Retinal pigment epithelial cell (primary cell): Measurements from ENCODE around the gene MYO1E.

Experiments used
- DNase-seq: peaks from one replicate; pipeline ENCODE4 v3.0.0-alpha.2; 2010; ENCODE audit warnings: low read depth
- H3K4me3 ChIP-seq: 2 replicates; pipeline ENCODE4 v1.5.1; 2011; ENCODE audit warnings: mild to moderate bottlenecking, low read length, control low read depth, moderate library complexity
- TF ChIP-seq, protein P1 (sequence below): conservative IDR thresholded peaks from 2 replicates; pipeline ENCODE4 v1.5.1; 2011; ENCODE audit warnings: low read depth, low read length, control low read depth, inconsistent platforms

MYO1E gene

DNA sequence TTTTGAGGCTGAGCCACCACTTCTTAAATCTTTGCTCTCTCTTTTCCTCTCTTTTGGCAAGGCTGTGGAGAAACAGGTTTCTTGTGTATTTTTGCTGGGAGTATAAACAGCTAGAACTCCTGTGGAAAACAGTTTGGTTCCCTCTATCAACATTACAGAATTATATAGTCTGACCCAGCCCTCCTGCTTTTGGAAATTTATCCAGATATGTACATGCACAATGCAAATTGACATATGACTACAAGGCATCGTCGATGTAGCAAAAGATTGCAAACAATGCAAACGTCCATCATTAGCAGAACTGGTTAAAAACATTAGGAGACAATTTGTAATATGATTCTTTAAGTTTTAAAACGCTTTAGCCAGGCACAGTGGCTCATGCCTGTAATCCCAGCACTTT, 12.5 kb upstream of the MYO1E start:
- TF ChIP-seq, protein P1, sequence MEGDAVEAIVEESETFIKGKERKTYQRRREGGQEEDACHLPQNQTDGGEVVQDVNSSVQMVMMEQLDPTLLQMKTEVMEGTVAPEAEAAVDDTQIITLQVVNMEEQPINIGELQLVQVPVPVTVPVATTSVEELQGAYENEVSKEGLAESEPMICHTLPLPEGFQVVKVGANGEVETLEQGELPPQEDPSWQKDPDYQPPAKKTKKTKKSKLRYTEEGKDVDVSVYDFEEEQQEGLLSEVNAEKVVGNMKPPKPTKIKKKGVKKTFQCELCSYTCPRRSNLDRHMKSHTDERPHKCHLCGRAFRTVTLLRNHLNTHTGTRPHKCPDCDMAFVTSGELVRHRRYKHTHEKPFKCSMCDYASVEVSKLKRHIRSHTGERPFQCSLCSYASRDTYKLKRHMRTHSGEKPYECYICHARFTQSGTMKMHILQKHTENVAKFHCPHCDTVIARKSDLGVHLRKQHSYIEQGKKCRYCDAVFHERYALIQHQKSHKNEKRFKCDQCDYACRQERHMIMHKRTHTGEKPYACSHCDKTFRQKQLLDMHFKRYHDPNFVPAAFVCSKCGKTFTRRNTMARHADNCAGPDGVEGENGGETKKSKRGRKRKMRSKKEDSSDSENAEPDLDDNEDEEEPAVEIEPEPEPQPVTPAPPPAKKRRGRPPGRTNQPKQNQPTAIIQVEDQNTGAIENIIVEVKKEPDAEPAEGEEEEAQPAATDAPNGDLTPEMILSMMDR = no peak
- DNase-seq = no peak
- no peak overlapping the region for H3K4me3 ChIP-seq

DNA sequence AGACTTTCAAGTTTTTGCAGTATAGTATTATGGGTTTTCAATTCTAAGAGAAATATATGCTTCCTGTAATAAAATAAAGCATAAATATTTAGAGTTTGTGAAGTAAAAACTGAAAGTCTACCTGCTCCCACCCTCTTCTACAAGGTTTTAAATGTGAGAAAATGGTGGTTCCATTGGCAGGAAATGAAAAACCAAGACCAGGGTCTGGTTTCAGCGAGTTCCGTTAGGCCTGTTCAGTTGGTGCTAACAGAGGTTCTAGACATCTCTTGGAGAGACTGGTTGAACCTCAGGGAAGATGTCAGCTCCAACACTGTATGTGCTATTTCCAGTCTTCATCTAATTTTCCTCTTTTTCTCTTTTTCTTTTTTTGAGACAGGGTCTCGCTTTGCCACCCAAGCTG, 11.8 kb upstream of the MYO1E start:
- no peak overlapping the region for H3K4me3 ChIP-seq
- TF ChIP-seq, protein P1 = no peak
- no peak for DNase-seq

DNA sequence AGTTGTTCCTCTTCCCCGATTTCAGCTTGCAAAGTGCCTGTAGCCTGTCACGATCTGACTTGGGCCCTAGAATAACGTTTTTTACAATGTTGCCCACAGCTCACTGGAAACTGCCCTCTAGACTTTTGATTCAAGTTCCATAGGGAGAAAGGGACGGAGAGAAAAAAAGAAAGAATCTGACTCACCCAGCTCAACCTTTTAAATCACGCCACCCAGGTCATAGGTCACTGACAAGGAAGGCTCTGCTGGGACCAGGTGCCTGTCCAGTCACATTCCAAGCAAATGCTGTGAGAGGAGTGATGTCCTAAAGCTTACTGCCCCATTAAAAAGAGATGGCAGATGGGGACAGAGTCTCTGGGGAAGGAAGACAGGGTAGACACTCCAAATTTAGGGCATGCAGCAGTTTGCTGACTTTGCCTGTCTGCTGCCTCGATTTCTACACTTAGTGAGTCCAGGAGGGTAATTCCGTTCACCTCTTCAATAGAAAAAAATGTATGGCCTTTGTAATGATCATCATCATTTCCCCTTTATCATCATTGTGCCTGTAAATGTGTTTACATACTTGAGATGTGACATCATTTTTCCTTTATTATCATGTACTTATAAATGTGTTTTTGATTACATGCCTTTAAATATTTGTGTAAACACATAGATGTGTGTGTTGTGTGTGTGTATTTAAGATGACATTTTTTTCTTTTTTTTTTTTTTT, 8.4 kb upstream of the MYO1E start:
- DNase-seq = no peak
- H3K4me3 ChIP-seq = no peak overlapping the region
- TF ChIP-seq, protein P1 = no peak

DNA sequence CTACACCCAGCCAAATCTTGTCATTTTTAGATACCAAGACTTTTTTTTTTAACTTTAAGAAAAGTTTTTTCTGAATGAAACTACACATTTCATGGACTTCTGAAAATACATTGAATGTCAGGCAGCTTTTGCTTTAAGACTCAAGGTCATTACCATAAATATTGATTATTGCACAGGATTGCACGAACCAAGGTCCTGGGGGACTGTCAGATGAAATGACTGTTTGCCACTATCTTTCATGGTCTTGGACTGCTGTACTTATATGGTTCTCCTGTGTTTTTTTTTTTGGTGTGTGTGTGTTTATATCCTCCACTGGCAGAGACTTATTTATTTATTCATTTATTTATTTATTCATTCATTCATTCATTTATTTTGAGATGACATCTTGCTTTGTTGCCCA, 6.9 kb upstream of the MYO1E start:
- no peak overlapping the region for H3K4me3 ChIP-seq
- DNase-seq = no peak
- TF ChIP-seq, protein P1 = no peak

DNA sequence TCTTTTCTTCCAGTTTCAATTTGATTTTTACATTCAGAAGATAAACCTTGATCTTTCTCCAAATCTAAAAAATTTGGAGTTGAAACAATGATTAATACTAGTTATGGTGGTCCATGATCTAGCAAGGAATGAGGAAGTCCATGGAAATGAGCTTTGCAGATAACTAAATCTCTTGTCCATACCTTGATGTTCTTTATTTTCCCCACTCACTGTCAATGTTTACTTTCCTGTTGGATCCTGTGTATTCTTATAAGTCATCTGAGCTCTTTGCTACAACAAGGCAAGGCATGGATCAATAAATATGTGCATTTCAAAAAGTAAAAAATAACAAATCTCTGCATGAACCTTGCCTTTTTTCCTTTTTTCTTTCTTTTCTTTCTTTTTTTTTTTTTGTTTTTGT, 6.2 kb upstream of the MYO1E start:
- no peak for DNase-seq
- TF ChIP-seq, protein P1 = no peak
- H3K4me3 ChIP-seq = no peak overlapping the region

DNA sequence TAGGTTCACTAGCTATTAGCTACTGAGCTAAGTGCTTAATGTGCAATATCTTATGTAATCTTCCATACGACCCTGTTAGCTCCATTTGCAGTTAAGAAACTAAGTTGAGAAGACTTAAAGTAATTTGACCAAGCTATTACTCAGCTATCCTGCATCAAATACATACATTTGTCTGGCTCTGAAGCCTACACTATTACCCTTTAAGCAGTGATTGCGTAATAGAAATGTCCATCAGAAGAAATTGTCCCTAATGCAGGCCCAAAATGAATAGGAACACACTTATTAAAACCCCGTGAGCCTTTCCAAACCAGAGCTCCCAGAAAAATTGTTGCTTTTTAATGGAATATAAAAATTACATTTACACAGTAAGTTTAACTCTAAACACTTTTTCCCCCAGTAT, 5.3 kb upstream of the MYO1E start:
- TF ChIP-seq, protein P1 = no peak
- H3K4me3 ChIP-seq = no peak overlapping the region
- DNase-seq = no peak

DNA sequence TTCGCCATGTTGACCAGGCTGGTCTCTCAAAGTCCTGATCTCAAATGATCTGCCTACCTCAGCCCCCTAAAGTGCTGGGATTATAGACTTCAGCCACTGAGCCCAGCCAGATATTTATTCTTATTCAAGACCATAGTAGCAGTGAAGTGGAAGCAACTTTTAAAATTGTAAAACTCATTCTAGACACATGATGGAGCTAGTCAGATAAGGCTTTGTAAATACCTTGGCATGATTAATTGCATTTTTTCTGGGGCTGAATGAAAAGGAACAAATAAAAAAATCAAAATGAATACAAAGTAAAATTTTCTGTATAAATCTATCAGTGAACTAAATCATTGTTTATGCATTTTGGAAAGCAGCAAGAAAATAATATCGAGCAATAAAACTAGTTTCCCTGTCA, 4.1 kb upstream of the MYO1E start:
- H3K4me3 ChIP-seq = no peak overlapping the region
- DNase-seq = no peak
- TF ChIP-seq, protein P1 = peak; percentile 38
